Activated CD4-positive, alpha-beta T cell treated with anti-CD3 and anti-CD28 coated beads for 24 hours (primary cell): Measurements from ENCODE around the gene MOB3C.
"Not testable (repeated sequence)": the region's sequence is repeated elsewhere in the genome, so short reads cannot be mapped to it uniquely, and the experiment has no call there.

ENCODE experiments used
- DNase-seq, 2 donors: peaks; one replicate each; pipeline ENCODE4 v3.0.0-alpha.2; 2020; ENCODE audit warnings: low read depth in 2 of 2

The MOB3C gene

GRCh38 chr1:46616277-46617107 lies at the start of gene MOB3C:
MOB3C (minus strand) TSS chr1:46616811; CDS start chr1:46613321, 3,490 bp downstream.
- DNase-seq = peak; percentile 49

- no peak for DNase-seq
Measured at GRCh38 chr1:46665983-46666382, 49.4 kb upstream of the MOB3C start.

- DNase-seq = not testable (repeated sequence)
Measured at GRCh38 chr1:46662919-46663318, 46.3 kb upstream of the MOB3C start.

GRCh38 chr1:46660116-46660515 lies 43.5 kb upstream of the MOB3C start:
- not testable (repeated sequence) for DNase-seq

GRCh38 chr1:46659307-46659870 lies 42.8 kb upstream of the MOB3C start:
- no peak for DNase-seq

- no peak for DNase-seq
Measured at GRCh38 chr1:46657775-46658174, 41.2 kb upstream of the MOB3C start.

GRCh38 chr1:46656643-46657042 lies 40.0 kb upstream of the MOB3C start:
- no peak for DNase-seq

GRCh38 chr1:46655848-46656247 lies 39.2 kb upstream of the MOB3C start:
- no peak for DNase-seq

- DNase-seq = not testable (repeated sequence)
Measured at GRCh38 chr1:46654698-46655097, 38.1 kb upstream of the MOB3C start.

GRCh38 chr1:46654012-46654411 lies 37.4 kb upstream of the MOB3C start:
- DNase-seq = no peak

GRCh38 chr1:46653405-46653958 lies 36.9 kb upstream of the MOB3C start:
- no peak for DNase-seq

- DNase-seq = no peak
Measured at GRCh38 chr1:46652321-46653100, 35.9 kb upstream of the MOB3C start.

GRCh38 chr1:46651152-46651551 lies 34.5 kb upstream of the MOB3C start:
- DNase-seq = not testable (repeated sequence)

- no peak for DNase-seq
Measured at GRCh38 chr1:46650491-46650890, 33.9 kb upstream of the MOB3C start.

GRCh38 chr1:46649764-46650163 lies 33.2 kb upstream of the MOB3C start:
- DNase-seq = no peak

GRCh38 chr1:46647611-46648010 lies 31.0 kb upstream of the MOB3C start:
- no peak for DNase-seq

GRCh38 chr1:46646844-46647243 lies 30.2 kb upstream of the MOB3C start:
- no peak for DNase-seq

GRCh38 chr1:46646331-46646730 lies 29.7 kb upstream of the MOB3C start:
- DNase-seq = no peak

- DNase-seq = no peak
Measured at GRCh38 chr1:46645815-46646214, 29.2 kb upstream of the MOB3C start.

GRCh38 chr1:46643368-46643775 lies 26.8 kb upstream of the MOB3C start:
- DNase-seq = no peak

- DNase-seq = no peak
Measured at GRCh38 chr1:46642115-46642680, 25.6 kb upstream of the MOB3C start.

- DNase-seq = no peak
Measured at GRCh38 chr1:46639547-46639946, 22.9 kb upstream of the MOB3C start.
